Right atrium auricular region (tissue), 2 donors: Measurements from ENCODE around the gene CS. TPM values are rescaled to one million over a fixed set of nuclear protein-coding genes. Genes with fewer than 3 reads are reported as not detected.
A peak's percentile ranks its signal among the peaks of the same experiment; 100 is the strongest.

ENCODE experiments used
- DNase-seq: peaks from one replicate; pipeline ENCODE4 v3.0.0-alpha.2; 2019; ENCODE audit warnings: low spot score
- H3K27ac ChIP-seq, 2 donors: fragments of 200-600 bp; sonication (generic); 1 replicate in 1 of 2; 2 replicates in 1 of 2; pipeline ENCODE4 v1.5.1; 2016 to 2019
- H3K27me3 ChIP-seq, 2 donors: fragments of 200-600 bp; sonication (generic); one replicate each; pipeline versions ENCODE4 v1.5.1 to v1.6.0; 2017 to 2019
- H3K36me3 ChIP-seq: fragments of 200-600 bp; sonication (generic); one replicate; pipeline ENCODE4 v1.5.1; 2016
- H3K4me1 ChIP-seq, 2 donors: fragments of 200-600 bp; sonication (generic); one replicate each; pipeline versions ENCODE4 v1.5.1 to v1.6.0; 2017 to 2019
- H3K4me3 ChIP-seq, 2 donors: fragments of 200-600 bp; sonication (generic); 1 replicate in 1 of 2; 2 replicates in 1 of 2; pipeline ENCODE4 v1.5.1; 2017 to 2019; ENCODE audit warnings: mild to moderate bottlenecking in 1 of 2, moderate library complexity in 1 of 2
- H3K9me3 ChIP-seq, 2 donors: fragments of 200-600 bp; sonication (generic); one replicate each; pipeline ENCODE4 v1.5.1; 2019
- CTCF ChIP-seq, 2 donors: fragments of 200-600 bp; sonication (generic); IDR thresholded peaks; one replicate each; pipeline ENCODE4 v1.5.1; 2019; ENCODE audit warnings: antibody characterized with exemption in 2 of 2
- total RNA-seq, 2 donors: library from RNA; depleted of rRNA; stranded (reverse); fragments of >200 nt; gene quantifications; one replicate each; pipeline ENCODE4 v1.1.0, GENCODE V29; 2016

CS gene
- total RNA-seq, 2 donors from 2014 or later, result 236 to 513 TPM

DNA sequence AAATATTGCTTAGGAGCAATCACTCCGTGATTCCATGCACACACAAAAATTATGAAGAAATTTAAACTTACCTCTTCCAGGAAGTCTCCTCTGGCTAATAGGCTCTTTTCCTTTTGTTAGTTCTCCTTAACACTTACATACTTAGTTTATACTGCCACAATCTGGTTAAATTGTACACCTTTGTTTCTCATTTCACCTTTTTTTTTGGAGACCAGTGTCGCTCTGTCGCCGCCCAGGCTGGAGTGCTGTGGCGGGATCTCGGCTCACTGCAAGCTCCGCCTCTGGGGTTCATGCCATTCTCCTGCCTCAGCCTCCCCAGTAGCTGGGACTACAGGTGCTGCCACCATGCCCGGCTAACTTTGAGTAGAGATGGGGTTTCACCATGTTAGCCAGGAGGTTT, 39.8 kb downstream of the CS start:
- TF ChIP-seq CTCF (IDR thresholded peaks at IDR 0.05), result no peak
- Histone ChIP-seq H3K4me1 (peaks cover 0 to 22% of the 10 kb centered on the region in 2 donors), H3K27ac (no peak overlapping the region), H3K9me3 (no peaks in the 10 kb centered on the region), H3K4me3 (no peak overlapping the region), H3K27me3 (no peaks in the 10 kb centered on the region), H3K36me3 (peaks cover 14% of the 10 kb centered on the region)
- no peak for DNase-seq

GRCh38 chr12:56258820-56259183, 41.3 kb downstream of the CS start:
- H3K4me3 ChIP-seq, result peak overlapping the region; percentile 95 to 98
- H3K4me1 ChIP-seq, result peaks cover 0 to 22% of the 10 kb centered on the region in 2 donors
- no peak for TF ChIP-seq CTCF (IDR thresholded peaks at IDR 0.05)
- no peaks in the 10 kb centered on the region for H3K9me3 ChIP-seq
- no peaks in the 10 kb centered on the region for H3K27me3 ChIP-seq
- no peak for DNase-seq
- peak overlapping the region; percentile 85 to 93 for H3K27ac ChIP-seq
- peaks cover 30% of the 10 kb centered on the region for H3K36me3 ChIP-seq

DNA sequence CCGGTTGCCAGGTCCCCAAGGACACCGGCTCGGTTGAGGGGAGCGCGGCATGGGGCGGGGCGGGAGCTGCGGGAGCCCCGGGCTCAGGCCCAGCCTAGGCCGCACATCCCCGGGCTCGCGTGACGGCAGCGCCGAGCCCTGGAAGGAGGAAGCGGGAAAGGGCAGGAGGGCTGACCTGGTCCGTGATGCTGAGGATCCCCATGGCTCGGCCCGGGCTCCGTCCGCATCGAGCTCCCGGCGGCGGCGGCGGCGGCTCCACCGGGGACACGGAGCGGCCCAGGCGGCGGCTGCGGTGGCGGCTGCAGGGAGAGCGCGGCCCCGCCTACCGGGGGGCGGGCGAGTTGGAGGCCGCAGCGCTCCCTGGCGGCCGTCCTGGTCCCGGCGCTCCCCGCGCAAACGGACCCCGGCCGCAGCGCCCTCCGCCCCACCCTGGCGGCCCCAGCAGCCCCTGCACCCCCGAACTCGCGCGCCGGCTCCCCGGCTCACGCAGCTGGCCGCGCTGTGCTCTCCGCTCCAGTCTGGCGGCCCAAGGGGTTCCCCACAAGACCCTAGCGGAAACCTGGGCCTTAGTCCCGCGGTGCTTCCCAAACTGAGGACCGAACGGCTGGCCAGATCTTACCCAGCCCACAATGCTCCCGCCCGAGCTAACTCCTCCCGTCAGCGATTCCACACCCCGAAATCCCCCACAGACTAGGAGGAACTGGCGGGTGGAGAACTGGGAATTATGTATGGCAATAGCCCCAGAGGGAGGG, 41.9 kb downstream of the CS start, which contains the start of gene ANKRD52:
ANKRD52 (minus strand) TSS at position 317 of the 752 bp plus-strand sequence; CDS start at position 202, 115 bp downstream.
- Histone ChIP-seq H3K4me3 (peak within 1 kb of the TSS; percentile 95 to 98), H3K36me3 (peaks cover 36% of the 10 kb centered on the region), H3K27ac (peak within 1 kb of the TSS; percentile 85 to 93), H3K4me1 (peaks cover 0 to 22% of the 10 kb centered on the region in 2 donors), H3K27me3 (no peaks in the 10 kb centered on the region), H3K9me3 (no peaks in the 10 kb centered on the region)
- DNase-seq, result peak; percentile 73
- peak; percentile 83 to 96 for TF ChIP-seq CTCF (IDR thresholded peaks at IDR 0.05)

DNA sequence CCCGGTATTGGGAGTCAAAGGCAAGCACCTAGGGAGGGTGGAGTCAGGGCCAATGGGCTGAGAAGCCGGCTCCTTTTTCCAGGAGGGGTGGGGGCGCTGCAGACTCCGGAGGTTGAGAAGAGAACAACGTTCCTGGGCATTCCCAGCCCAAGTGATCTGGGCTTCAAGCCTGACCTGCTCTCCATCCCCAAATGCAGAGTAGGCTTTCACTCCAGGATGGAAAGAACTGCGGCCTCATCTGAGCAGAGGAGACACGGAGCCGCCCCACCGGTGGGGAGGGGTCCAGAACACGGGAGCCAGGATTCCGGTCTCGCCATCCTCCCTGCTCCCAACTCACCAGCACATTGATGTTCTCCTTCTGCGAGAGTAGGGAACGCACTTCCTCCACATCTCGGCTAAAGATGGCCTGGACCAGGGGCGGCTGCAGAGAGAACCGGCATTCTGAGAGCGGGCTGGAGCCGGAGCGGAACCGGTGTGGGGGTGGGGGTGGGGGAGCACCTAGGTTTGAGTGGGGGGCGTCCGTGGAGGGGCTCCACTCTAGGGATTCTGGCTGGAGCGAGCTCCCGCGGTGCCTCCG, 42.6 kb downstream of the CS start:
- H3K27me3 ChIP-seq, result no peaks in the 10 kb centered on the region
- peaks cover 42% of the 10 kb centered on the region for H3K36me3 ChIP-seq
- TF ChIP-seq CTCF (IDR thresholded peaks at IDR 0.05), result no peak
- peak overlapping the region; percentile 95 to 98 for H3K4me3 ChIP-seq
- H3K9me3 ChIP-seq, result no peaks in the 10 kb centered on the region
- H3K27ac ChIP-seq, result peak overlapping the region; percentile 85 to 93
- H3K4me1 ChIP-seq, result peaks cover 0 to 22% of the 10 kb centered on the region in 2 donors
- DNase-seq, result no peak

GRCh38 chr12:56257071-56257470, 43.1 kb downstream of the CS start:
- peaks cover 0 to 22% of the 10 kb centered on the region in 2 donors for H3K4me1 ChIP-seq
- DNase-seq, result no peak
- peak overlapping the region in 1 of 2 donors; percentile 93 for H3K27ac ChIP-seq
- H3K4me3 ChIP-seq, result peak overlapping the region; percentile 95 to 98
- H3K27me3 ChIP-seq, result no peaks in the 10 kb centered on the region
- H3K36me3 ChIP-seq, result peaks cover 47% of the 10 kb centered on the region
- no peaks in the 10 kb centered on the region for H3K9me3 ChIP-seq
- no peak for TF ChIP-seq CTCF (IDR thresholded peaks at IDR 0.05)
